GM19193 (cell line): ENCODE results near the gene PDE11A.

Source experiments
- POLR2A ChIP-seq: IDR thresholded peaks from 4 replicates; pipeline ENCODE4 v1.6.1; 2011; ENCODE audit not compliant: insufficient read depth, insufficient read length; ENCODE audit errors: extremely low read depth

Gene PDE11A

DNA sequence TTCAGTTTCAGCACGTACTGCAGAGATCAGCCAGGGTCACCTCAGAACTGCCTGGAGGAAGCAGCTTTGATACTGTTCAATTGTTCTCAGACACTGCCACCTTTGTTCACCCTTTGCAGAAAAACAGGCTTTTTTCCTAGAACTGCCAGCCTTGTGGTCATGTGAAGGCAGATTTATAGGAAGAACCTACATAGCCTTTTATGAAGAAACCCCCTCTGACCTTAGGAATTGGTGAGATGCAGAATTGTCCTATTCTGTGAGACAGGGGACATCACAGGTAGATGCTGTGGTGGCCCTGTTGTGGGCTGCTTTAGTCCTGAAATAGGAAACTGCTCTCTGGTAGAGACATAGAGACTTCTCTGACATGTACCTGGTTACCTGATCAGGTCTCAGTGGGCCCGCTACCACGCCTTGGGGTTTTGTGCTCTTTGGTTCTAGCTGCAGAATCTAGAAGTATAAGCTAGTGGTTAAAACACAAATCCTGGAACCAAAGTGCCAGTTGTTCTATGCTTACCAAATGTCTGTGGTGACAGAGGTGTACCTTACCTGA is 473.4 kb downstream of the PDE11A start:
- no peak for TF ChIP-seq POLR2A

DNA sequence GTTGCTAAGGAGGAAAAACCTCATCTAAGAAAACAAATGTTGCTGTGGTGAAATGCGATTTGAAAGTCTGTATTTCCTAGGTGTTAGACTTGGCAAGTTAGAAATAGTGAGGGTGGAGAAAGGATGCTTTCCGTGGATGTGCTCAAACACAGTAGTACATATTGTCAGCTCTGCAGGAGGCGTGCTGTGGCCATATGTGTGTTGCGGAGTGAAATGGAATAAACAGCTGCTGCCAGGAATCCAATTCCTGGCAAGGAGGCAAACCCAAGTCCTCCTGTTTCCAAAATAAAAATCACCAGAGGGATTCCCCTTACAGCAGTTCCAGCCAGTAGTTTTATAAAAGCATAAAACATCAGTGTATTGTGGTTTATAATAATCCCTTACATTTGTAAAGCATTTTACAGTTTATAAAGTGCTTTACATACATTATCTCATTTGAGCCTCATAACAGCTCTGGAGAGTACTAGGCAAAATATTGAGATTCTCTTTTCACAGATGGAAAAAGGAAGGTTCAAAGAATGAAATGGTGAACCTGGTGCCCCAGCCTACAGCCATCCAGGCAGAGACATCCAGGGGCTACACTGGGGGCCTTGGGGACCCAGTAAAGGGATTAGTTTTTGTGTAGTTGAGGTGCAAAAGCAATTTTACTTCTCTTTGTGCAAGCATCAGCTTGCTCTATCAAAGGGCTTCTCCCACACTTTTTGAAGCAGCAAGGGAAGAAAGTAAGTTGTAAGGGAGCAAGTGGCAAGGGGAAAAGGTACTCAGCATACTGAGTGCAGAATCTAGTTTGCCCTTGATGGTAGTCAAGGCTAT is 474.0 kb downstream of the PDE11A start:
- no peak for TF ChIP-seq POLR2A

DNA sequence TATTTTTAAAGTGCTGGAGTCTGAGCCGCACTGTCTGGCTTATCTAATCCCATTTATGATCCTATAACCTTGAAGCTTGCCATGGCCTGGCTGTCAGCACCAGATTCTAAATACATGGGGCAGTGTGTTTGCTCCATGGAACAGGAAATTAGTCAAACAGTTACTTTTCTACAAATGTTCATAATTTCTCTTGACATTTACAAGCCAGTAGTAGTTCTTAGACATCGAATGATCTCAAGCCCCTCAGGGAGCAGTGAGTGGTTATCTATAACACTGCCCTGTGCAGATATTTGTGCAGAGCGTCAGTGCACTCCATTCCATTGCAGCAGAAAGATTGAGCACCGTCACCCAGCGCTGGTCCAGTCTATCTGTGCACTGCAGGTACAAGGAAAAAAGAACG is 474.8 kb downstream of the PDE11A start:
- TF ChIP-seq POLR2A: no peak

DNA sequence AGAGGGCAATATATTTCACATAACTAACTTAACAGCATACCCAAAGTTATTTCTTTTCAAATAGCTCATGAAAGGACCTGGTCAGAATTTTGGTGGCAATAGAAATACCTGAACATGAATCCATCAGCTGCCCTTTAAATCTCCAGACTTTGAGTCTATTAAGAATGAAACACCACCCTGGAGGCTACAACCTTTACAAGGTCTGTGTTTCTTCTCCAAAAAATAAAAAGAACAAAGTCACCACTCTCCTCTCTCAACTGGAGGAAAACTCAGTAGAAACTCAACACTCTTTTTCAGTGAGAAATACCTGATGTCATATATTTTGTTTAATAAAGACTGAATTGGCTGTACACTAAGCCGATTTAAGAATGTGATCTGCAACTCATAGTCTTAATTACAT is 475.7 kb downstream of the PDE11A start:
- no peak for TF ChIP-seq POLR2A

DNA sequence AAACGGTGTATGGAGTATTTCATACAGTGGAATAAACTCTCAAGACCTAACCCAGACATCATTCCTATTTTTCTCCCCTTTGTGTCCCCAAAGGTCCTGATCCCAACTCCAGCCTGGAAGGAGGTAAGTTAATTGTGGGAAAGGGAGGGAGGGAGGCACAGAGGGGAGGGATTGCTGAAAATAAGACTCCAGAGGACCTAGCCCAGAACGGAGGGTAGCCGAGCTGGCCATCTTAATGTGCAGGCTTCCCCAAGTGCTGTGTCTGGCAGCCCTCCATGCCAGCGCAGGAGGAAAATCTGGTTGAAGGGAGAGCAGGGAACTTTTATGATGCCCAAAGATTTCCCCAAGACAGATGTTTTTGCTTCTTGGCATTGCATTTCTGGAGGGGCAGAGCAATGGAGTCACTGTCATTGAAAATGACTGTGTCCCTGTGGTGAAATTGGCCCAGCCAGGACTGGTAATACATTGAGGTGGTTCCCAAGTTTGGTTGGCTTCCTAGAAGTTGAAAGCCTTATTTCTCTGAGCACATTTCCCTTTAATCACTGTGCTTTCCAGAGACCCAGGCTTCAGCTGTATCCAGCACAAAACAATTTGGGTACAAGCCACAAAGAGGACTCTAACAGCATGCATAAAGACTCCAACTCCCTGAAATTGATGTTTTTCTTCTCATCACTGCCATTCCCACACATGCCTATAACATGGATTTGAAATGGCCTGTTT is 477.3 kb downstream of the PDE11A start:
- no peak for TF ChIP-seq POLR2A

DNA sequence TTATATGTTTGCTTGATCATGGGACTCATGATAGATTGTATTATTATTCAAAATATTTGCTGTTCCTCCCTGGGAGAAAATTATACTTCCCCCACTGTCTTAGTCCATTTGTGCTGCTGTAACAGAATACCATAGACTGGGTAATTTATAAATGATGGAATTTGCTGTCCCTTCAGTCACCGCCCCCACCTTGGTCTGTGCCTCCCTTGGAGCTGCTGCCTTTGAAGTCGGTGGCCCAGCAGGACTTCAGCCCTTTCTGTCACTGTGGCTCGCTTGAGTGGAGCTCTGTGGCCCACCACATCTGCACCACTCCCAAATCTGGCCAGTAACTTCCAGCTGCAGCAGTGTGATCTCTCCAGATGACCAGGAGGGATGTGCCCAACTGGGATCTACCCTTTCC is 479.2 kb downstream of the PDE11A start:
- no peak for TF ChIP-seq POLR2A

DNA sequence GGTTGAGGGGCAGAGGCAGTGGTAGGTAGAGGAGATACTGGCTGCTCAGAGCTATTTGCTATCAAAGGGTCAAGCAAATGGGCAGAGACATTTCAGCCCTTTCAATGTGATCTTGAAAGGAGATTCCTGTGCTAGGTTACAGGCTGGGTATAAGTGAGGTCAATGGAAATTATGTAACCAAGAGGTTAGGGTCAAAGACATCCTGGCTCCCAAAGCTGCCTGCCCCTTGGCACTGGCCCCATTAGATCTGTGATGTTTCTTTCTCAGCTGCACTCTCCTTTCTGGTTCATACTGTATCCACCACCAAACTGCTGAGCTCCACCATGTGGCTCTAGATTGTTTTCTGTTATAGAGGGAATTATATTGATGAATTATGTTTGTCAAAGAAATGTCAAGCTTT is 479.6 kb downstream of the PDE11A start:
- no peak for TF ChIP-seq POLR2A

DNA sequence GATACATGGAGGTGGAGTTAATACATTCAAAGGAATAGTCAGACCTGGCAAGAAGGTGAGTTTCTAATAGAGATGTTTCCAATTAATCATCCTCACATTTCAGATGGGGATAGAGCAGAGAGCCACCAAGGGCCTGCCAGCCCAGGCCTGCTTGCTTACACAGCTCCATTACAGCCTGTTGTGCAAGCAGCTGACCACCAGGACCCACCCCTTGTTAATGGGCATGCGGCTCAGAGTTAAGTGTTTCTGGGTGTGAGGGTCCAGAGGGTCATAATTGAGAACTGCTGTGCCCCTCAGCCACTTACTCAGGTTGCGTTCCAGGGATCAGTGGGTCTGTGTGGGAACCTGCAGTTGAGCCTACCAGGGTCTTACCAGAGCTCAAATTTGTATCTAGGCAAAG is 480.2 kb downstream of the PDE11A start:
- TF ChIP-seq POLR2A: no peak

DNA sequence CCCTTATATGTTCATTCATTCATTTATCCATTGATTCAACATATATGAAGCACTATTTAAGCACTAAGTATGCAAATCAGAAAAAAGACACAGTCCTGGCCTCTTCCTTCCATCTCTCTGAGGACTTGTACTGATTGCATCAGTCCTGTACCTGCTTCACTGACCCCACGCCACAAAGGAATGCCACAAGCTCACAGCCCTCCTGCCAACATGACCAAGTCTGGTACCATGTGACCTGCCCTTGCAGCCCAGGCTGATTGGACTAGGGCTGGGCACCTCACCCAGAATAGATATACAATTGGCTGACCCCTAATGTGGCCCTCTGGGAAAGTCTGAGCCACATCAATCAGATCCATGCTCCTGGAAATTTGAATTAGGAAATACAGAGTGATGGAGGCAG is 483.4 kb downstream of the PDE11A start:
- no peak for TF ChIP-seq POLR2A

DNA sequence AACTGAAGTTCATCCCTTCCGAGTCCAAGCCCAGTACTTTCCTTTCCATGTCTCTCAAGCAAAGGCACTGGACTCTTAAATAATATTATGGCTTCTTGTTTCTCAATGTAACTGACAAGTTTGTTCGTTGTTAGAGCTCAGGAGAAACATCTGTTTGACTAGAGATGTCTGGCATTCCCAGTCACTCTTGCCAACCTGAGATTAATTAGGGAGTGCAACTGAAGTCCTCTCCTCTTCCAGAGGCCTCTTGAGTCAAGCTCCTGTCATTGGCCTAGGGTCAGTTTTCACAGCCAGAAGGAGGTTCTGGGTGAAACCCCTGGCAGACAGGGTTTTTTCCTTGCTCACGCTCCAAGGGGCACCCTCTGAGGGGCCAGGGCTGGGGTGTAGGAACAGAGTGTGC is 483.9 kb downstream of the PDE11A start:
- TF ChIP-seq POLR2A: no peak

DNA sequence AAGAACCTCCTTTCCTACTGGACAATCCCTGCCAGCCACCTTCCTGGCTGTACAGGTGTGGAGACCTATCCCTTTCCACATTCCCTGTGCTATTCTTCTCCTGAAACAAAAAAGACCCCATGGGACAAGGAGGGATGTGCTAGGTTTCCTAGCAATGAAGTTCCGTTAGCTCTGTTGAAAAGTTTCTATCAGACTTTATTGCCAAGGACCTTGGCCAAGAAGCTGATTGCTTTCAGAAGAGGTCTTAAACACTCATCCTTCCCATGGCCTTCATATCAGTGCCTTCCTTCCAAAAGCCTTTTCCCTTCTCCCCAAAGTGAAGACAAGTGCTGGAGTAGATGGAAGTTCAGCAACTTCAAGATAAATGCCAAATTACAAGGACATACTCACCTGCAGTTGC is 485.2 kb downstream of the PDE11A start:
- TF ChIP-seq POLR2A: no peak

DNA sequence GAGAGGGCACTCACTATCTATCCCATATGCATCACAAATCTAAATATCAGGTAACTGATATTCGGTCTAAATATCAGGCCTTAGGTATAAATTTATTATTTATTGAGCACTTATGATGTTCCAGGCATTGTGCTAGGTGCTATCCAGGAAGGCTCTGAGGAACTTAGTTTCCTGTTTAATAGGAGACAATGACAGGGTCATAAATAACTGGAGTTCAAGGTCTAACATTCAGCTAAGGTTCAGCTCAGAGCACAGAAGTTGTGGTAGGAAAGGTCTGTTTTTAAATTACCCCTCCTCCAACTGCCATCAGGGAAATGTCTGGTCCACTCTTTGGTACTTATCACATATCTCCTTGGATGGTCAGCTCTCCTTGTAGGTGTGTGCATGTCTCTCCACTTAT is 486.4 kb downstream of the PDE11A start:
- no peak for TF ChIP-seq POLR2A

DNA sequence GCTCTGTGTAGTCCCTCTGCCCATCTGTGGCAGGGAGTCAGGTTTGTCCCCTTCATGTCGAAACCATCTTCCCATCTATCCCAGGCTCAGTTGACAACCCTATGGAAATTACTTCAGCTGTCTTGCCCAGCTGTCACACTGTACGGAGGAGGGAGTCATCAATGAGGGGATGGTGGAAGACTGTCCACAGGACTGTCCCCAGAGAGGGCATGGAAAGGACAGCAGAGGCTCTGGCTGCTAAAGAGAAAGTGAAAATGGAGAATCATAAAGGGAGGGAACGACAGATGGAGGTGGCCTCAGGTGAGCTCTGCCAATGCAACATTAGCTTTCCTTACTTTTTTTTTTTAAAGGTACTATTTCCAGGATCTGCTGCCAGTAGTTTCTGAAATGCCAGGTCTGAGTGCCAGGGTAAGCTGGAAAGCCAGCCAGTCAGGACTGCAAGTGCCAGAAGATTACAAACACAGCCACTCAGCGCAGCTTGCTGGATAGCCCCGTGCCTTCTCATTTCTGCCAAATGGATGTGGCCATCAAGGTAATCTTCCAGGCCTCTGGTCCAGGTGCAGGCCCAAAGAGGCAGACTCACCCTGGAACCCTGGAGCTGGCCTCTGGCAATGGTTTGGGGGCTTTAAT is 487.2 kb downstream of the PDE11A start:
- TF ChIP-seq POLR2A: no peak

DNA sequence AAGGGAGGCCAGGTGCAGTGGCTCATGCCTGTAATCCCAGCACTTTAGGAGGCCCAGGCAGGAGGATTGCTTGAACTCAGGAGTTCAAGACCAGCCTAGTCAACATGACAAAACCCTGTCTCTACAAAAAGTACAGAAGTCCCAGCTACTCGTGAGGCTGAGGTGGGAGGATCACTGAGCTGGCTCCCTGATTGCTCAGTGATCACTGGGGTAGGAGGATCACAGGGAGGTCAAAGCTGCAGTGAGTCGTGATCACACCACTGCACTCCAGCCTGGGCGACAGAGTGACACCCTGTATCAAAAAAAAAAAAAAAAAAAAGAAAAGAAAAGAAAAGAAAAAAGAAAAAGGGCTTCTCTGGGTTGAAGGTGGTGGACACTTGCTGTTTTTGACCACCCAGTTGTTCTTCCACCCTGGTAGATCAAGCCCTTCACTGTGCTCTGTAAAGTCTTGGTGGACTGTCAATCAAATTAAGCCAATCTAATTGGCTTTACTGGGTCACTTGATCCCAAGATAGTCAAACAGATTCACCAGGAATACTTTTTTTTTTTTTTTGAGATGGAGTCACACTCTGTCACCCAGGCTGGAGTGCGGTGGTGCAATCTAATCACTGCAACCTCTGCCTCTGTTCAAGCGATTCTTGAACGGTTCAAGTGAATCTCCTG is 488.4 kb downstream of the PDE11A start:
- no peak for TF ChIP-seq POLR2A

DNA sequence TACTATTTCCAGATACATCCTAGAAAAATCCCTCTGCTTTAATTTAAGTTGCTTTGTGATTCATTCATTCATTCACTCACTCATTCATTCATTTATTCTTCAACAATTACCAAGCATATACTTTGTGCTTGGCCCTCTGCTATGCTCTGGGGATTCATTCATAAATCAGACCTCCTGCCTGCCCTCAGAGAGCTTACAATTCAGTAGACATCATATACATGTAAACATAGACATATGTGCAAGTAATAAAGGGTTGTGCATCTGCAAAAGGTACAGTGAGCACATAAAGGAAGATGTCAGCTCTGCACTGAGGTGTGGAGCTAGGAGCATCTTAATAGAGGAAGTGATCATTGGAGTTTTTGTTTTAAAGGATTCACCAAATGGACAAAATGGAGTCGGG is 490.6 kb downstream of the PDE11A start:
- no peak for TF ChIP-seq POLR2A
